Body of pancreas (tissue), 4 donors: ENCODE measurements around the gene SFXN5.

Experiments used
- POLR2A ChIP-seq, 3 donors: fragments of 450-650 bp; IDR thresholded peaks; one replicate each; pipeline ENCODE4 v1.6.1; 2016; ENCODE audit warnings: antibody characterized with exemption in 3 of 3, mild to moderate bottlenecking in 2 of 3
- TF ChIP-seq, protein P1 (sequence below), 7 experiments: fragments of 450-650 bp in 4 of 7; fragments of 200-600 bp in 3 of 7; sonication (generic) in 3 of 7; IDR thresholded peaks; one replicate each; pipeline ENCODE4 v1.5.1; 2016 to 2019; ENCODE audit warnings: antibody characterized with exemption in 7 of 7

DNA sequence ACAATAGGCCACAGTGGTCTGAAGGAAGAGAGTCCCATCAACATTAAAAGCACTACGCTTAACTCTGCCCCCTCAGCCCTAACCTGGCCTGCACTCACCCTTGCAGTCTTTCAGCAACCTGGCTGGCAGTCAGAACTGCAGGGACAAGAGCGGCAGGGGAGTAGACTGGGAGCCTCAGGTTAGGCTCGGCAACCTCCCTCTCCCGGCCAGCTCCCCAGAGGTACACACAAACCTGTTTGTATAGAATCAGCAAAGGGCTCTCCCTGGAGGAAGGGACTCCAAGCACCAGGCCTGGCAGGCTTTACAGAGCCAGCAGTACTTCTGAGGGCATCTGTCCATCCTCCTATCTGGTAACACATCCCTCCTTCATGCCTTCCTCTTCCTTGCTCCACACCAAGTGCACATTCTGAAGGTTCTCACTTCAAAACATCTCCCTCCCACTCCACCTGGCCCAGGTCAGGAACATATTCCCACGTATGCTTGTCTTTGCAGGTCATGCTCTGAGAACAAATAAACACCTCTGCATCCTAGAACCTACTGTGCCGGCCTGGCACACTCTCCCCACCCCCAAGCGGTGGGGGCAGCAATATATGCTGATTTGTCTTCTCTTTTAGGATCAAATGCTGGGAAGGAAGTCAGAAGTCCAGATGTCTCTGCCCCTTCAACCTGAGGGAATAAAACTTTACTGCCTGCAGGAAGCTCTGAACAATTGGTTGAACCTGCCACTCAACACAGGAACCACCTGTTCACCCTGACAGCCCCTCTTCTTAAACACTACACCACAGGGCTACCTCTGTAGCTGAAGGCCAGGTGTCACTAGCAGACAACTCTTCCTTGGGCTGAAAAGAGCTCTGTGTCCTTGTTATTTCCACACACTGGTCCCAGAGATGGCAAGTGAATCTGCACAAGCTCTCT is 12.6 kb upstream of the SFXN5 start:
- TF ChIP-seq, protein P1, sequence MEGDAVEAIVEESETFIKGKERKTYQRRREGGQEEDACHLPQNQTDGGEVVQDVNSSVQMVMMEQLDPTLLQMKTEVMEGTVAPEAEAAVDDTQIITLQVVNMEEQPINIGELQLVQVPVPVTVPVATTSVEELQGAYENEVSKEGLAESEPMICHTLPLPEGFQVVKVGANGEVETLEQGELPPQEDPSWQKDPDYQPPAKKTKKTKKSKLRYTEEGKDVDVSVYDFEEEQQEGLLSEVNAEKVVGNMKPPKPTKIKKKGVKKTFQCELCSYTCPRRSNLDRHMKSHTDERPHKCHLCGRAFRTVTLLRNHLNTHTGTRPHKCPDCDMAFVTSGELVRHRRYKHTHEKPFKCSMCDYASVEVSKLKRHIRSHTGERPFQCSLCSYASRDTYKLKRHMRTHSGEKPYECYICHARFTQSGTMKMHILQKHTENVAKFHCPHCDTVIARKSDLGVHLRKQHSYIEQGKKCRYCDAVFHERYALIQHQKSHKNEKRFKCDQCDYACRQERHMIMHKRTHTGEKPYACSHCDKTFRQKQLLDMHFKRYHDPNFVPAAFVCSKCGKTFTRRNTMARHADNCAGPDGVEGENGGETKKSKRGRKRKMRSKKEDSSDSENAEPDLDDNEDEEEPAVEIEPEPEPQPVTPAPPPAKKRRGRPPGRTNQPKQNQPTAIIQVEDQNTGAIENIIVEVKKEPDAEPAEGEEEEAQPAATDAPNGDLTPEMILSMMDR (IDR thresholded peaks at IDR 0.05): no peak
- no peak for TF ChIP-seq POLR2A (IDR thresholded peaks at IDR 0.05)
